ENCODE results near the gene TEX50. TPM values are rescaled to one million over a fixed set of nuclear protein-coding genes. Genes with fewer than 3 reads are reported as not detected.

Gene TEX50
- total and polyA plus RNA-seq, 2 of the 8 experiments (the other 6 are each of a cell fraction or from before 2014, with no cell fraction given) = not detected

- Histone ChIP-seq H4K20me1 (replicated peaks in 1 of 2; ENCODE audit: control insufficient read depth in 1 of 2, insufficient read depth in 2 of 2, low read length in 2 of 2) (no peaks in the 10 kb centered on the region), H2BK20ac (ENCODE audit: low read length) (peak overlapping the region; percentile 99; the same call in 1 of the 2 replicates), H3K4me3 (ENCODE audit: extremely low read depth in 1 of 4, insufficient read depth in 2 of 4, low read depth in 3 of 4, low read length in 4 of 4) (peak overlapping the region; percentile 54 to 61 (median 58); a peak in 7 of 8 replicates), H3K56ac (replicated peaks; ENCODE audit: insufficient read length, low read depth, low read length) (no peak overlapping the region), H3K23ac (ENCODE audit: insufficient read length) (no peak overlapping the region), H2BK120ac (replicated peaks; ENCODE audit: low read depth, low read length) (peak overlapping the region; percentile 44), H3K4ac (replicated peaks; ENCODE audit: insufficient read length, low read depth, low read length) (peak overlapping the region; percentile 40), H3K27ac (ENCODE audit: low read depth, low read length) (peak overlapping the region; percentile 96), H2AK5ac (ENCODE audit: low read depth, low read length) (peak overlapping the region; percentile 100), H2BK12ac (ENCODE audit: low read depth, low read length) (peak overlapping the region; percentile 97), H3K23me2 (ENCODE audit: low read depth, low read length) (no peaks in the 10 kb centered on the region; the same call in 1 of the 2 replicates), H2BK5ac (ENCODE audit: low read depth, low read length) (peak overlapping the region; percentile 99), H3K27me3 (replicated peaks in 1 of 4; ENCODE audit: control insufficient read depth in 3 of 4, extremely low read depth in 1 of 4, insufficient read depth in 3 of 4, low read length in 3 of 4) (no peaks in the 10 kb centered on the region), H3K14ac (ENCODE audit: insufficient read length) (no peak overlapping the region), H3K4me1 (replicated peaks in 1 of 4; ENCODE audit: control insufficient read depth in 3 of 4, insufficient read depth in 4 of 4, low read length in 3 of 4) (peaks cover 0 to 2% (median under 1%) of the 10 kb centered on the region in 4 experiments; a peak in 4 of 7 replicates), H3K79me1 (ENCODE audit: low read depth, low read length) (no peaks in the 10 kb centered on the region), H4K8ac (ENCODE audit: extremely low read depth, insufficient read depth, low read length) (peak overlapping the region; percentile 41; the same call in 1 of the 2 replicates), H3K9ac (replicated peaks in 1 of 4; ENCODE audit: extremely low read depth in 1 of 4, low read depth in 3 of 4, low read length in 3 of 4) (peak overlapping the region; percentile 87 to 98 (median 93)), H2BK15ac (ENCODE audit: low read length) (no peak overlapping the region), H3K4me2 (ENCODE audit: insufficient read depth in 1 of 2, low read depth in 2 of 2, low read length in 2 of 2) (peak overlapping the region; percentile 48 to 73; a peak in 3 of 4 replicates), H3K18ac (ENCODE audit: extremely low read depth, low read length) (peak overlapping the region; percentile 85), H3K9me3 (ENCODE audit: insufficient read depth in 2 of 2, low read depth in 1 of 2, low read length in 1 of 2) (no peaks in the 10 kb centered on the region), H2AFZ (ENCODE audit: low read length) (no peak overlapping the region), H4K5ac (ENCODE audit: insufficient read length, low read depth, low read length) (no peak overlapping the region), H3K36me3 (ENCODE audit: control insufficient read depth in 2 of 4, insufficient read depth in 4 of 4, low read length in 3 of 4) (peaks cover 0 to 15% (median 2%) of the 10 kb centered on the region in 4 experiments; a peak in 5 of 8 replicates), H3K79me2 (ENCODE audit: control insufficient read depth in 1 of 2, insufficient read depth in 2 of 2, low read length in 2 of 2) (peaks cover 0 to 41% of the 10 kb centered on the region in 2 experiments; a peak in 2 of 4 replicates), H4K91ac (replicated peaks; ENCODE audit: insufficient read length, low read length) (peak overlapping the region; percentile 59)
- 77% methylated on average over 12 of the region's 12 CpGs; no CpG with 5 or more reads in 1 of the 2 experiments for WGBS, 2 experiments (ENCODE audit: extremely low coverage in 1 of 2, insufficient coverage in 1 of 2, insufficient read length in 1 of 2, insufficient replicate concordance in 2 of 2, low coverage in 1 of 2, low lambda C conversion rate in 2 of 2, missing lambda C conversion rate in 1 of 2)
- no peak for DNase-seq (ENCODE audit: low read depth in 1 of 2, low spot score in 2 of 2)
- ChIA-PET POLR2A (ENCODE audit: partially characterized antibody) (interaction anchor here (0.6 to 4.7 kb wide), 13 partner anchors 8 to 384 kb away, joined by 3 to 23 read pairs (median 4); partner anchors contain the start of genes GAS5, KLHL20, RC3H1 and ZBTB37), CTCF (ENCODE audit: partially characterized antibody) (interaction anchor here (1.0 to 2.4 kb wide), 2 partner anchors 174 to 207 kb away, joined by 3 to 6 read pairs; no protein-coding TSS in a partner anchor)
- FAIRE-seq = no peak
- TF ChIP-seq KDM5A (IDR thresholded peaks at IDR 0.05; ENCODE audit: low read length) (no peak), HDAC6 (IDR thresholded peaks at IDR 0.05; ENCODE audit: low read depth, low read length) (no peak), SUZ12 (IDR thresholded peaks at IDR 0.05; ENCODE audit: low read length) (no peak), BRCA1 (IDR thresholded peaks at IDR 0.05; ENCODE audit: low read depth, low read length) (peak; percentile 24; the same call in 1 of the 2 replicates), CHD2 (IDR thresholded peaks at IDR 0.05; ENCODE audit: low read length) (0 out of 2 replicates have a peak, but pooled peaks have one; percentile 12), TAF1 (IDR thresholded peaks at IDR 0.05; ENCODE audit: low read depth, low read length) (peak; percentile 10; the same call in 1 of the 2 replicates), NRF1 (IDR thresholded peaks at IDR 0.05; ENCODE audit: low read depth, low read length) (0 out of 2 replicates have a peak, but pooled peaks have one; percentile 10), SIN3A (conservative IDR thresholded peaks at IDR 0.05 in 1 of 2, IDR thresholded peaks at IDR 0.05 in 1 of 2; ENCODE audit: low read depth in 1 of 2, low read length in 2 of 2) (no peak), TAF7 (optimal IDR thresholded peaks at IDR 0.05; ENCODE audit: borderline replicate concordance, low read depth, low read length) (peak; percentile 96)
These were observed 3.2 kb downstream of the TEX50 start for GRCh38 chr1:173638043-173639021.

Data from H1 (cell line).